Mammary epithelial cell (primary cell): ENCODE data around the gene SAMD5.

Source experiments
- EZH2 ChIP-seq: IDR thresholded peaks from 2 replicates; pipeline ENCODE4 v1.6.1; 2012; ENCODE audit warnings: low read length, inconsistent platforms, borderline replicate concordance
- TF ChIP-seq, protein P1 (sequence below), 2 donors: IDR thresholded peaks in 1 of 2; conservative IDR thresholded peaks in 1 of 2; 2 replicates each; pipeline ENCODE4 v1.5.1; 2011 to 2012; ENCODE audit warnings: inconsistent platforms in 2 of 2, low read length in 2 of 2, mild to moderate bottlenecking in 2 of 2, control low read depth in 1 of 2, low read depth in 1 of 2; ENCODE audit not compliant: insufficient read depth in 1 of 2; ENCODE audit errors: extremely low read depth in 1 of 2

DNA sequence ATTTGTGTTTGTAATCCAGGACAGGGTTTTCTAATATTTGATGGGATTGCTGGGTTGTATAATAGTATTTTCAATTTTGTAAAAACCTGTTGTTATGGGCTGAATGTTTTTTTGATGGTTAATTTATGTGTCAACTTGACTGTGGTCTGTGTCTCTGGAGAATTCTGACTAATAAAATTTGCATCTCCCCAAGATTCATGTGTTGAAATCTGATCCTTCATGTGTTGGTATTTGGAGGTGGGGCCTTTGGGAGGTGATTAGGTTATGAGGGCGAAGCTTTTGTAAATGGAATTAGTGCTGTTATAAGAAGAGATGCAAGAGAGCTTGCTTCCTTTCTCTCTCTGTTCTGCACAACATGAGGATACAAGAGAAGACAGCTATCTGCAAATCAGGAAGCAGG is 48.7 kb upstream of the SAMD5 start:
- TF ChIP-seq, protein P1, sequence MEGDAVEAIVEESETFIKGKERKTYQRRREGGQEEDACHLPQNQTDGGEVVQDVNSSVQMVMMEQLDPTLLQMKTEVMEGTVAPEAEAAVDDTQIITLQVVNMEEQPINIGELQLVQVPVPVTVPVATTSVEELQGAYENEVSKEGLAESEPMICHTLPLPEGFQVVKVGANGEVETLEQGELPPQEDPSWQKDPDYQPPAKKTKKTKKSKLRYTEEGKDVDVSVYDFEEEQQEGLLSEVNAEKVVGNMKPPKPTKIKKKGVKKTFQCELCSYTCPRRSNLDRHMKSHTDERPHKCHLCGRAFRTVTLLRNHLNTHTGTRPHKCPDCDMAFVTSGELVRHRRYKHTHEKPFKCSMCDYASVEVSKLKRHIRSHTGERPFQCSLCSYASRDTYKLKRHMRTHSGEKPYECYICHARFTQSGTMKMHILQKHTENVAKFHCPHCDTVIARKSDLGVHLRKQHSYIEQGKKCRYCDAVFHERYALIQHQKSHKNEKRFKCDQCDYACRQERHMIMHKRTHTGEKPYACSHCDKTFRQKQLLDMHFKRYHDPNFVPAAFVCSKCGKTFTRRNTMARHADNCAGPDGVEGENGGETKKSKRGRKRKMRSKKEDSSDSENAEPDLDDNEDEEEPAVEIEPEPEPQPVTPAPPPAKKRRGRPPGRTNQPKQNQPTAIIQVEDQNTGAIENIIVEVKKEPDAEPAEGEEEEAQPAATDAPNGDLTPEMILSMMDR (conservative IDR thresholded peaks at IDR 0.05 in 1 of 2, IDR thresholded peaks at IDR 0.05 in 1 of 2; ENCODE audit: extremely low read depth in 1 of 2, insufficient read depth in 1 of 2, low read depth in 1 of 2, low read length in 2 of 2), result no peak
- TF ChIP-seq EZH2, result no peak
